OCI-LY1 (cell line): ENCODE data around the gene ALOX15.

Experiments
- H2AFZ ChIP-seq: fragments of 200-600 bp; sonication (generic), shearing (Covaris generic); 2 replicates; pipeline ENCODE4 v1.6.0; 2014; ENCODE audit warnings: antibody characterized with exemption, mild to moderate bottlenecking, low read length
- H3F3A ChIP-seq: fragments of 200-600 bp; sonication (generic), shearing (Covaris generic); 2 replicates; pipeline ENCODE4 v1.6.0; 2014; ENCODE audit warnings: mild to moderate bottlenecking, antibody characterized with exemption, low read length, moderate library complexity; ENCODE audit not compliant: insufficient read depth
- H3K27ac ChIP-seq: fragments of 200-600 bp; sonication (generic); 2 replicates; pipeline ENCODE4 v1.5.1; 2014; ENCODE audit warnings: low read length, mixed run types, mild to moderate bottlenecking, low read depth; ENCODE audit not compliant: poor library complexity, severe bottlenecking
- H3K27me3 ChIP-seq: fragments of 200-600 bp; sonication (generic); 2 replicates; pipeline ENCODE4 v1.6.0; 2014; ENCODE audit warnings: antibody characterized with exemption, mild to moderate bottlenecking, low read length, moderate library complexity; ENCODE audit not compliant: insufficient read depth
- H3K36me3 ChIP-seq: fragments of 200-600 bp; sonication (generic); 2 replicates; pipeline ENCODE4 v1.6.1; 2014; ENCODE audit warnings: mild to moderate bottlenecking, antibody characterized with exemption, low read length, moderate library complexity, mixed read lengths; ENCODE audit not compliant: insufficient read depth
- H3K4me1 ChIP-seq: fragments of 200-600 bp; sonication (generic); 2 replicates; pipeline ENCODE4 v1.5.1; 2014; ENCODE audit warnings: mild to moderate bottlenecking, low read length, moderate library complexity; ENCODE audit not compliant: insufficient read depth, severe bottlenecking
- H3K4me2 ChIP-seq: fragments of 200-600 bp; sonication (generic), shearing (Covaris generic); 2 replicates; pipeline ENCODE4 v1.6.1; 2014; ENCODE audit warnings: low read length
- H3K4me3 ChIP-seq: fragments of 200-600 bp; sonication (generic); 2 replicates; pipeline ENCODE4 v1.5.1; 2014; ENCODE audit warnings: low read length, low read depth, mild to moderate bottlenecking, mixed read lengths; ENCODE audit not compliant: poor library complexity, severe bottlenecking
- H3K79me2 ChIP-seq: fragments of 200-600 bp; shearing (Covaris generic); 2 replicates; pipeline ENCODE4 v1.6.1; 2016; ENCODE audit warnings: mixed run types, low read length, mixed read lengths; ENCODE audit not compliant: insufficient read depth
- H3K9ac ChIP-seq: fragments of 200-600 bp; sonication (generic), shearing (Covaris generic); 2 replicates; pipeline ENCODE4 v1.6.1; 2014; ENCODE audit warnings: mild to moderate bottlenecking, low read length, mixed read lengths
- H3K9me2 ChIP-seq: fragments of 200-600 bp; sonication (generic), shearing (Covaris generic); 2 replicates; pipeline ENCODE4 v1.6.1; 2014; ENCODE audit warnings: low read depth, mild to moderate bottlenecking, low read length, mixed read lengths
- H3K9me3 ChIP-seq: fragments of 200-600 bp; shearing (Covaris generic); 2 replicates; pipeline ENCODE4 v1.6.1; 2014; ENCODE audit warnings: low read length, mixed read lengths
- H4K20me1 ChIP-seq: fragments of 200-600 bp; sonication (generic), shearing (Covaris generic); 2 replicates; pipeline ENCODE4 v1.6.0; 2016; ENCODE audit warnings: mild to moderate bottlenecking, low read length; ENCODE audit not compliant: insufficient read depth
- EZH2 ChIP-seq: fragments of 200-600 bp; sonication (generic), shearing (Covaris generic); IDR thresholded peaks from 2 replicates; pipeline ENCODE4 v1.8.0; 2017; ENCODE audit warnings: borderline replicate concordance, mixed run types, mild to moderate bottlenecking, antibody characterized with exemption, low read length, moderate library complexity, mixed read lengths
- TF ChIP-seq, protein P1 (sequence below): fragments of 200-600 bp; sonication (generic), shearing (Covaris generic); IDR thresholded peaks from 2 replicates; pipeline ENCODE4 v1.5.1; 2017; ENCODE audit warnings: mild to moderate bottlenecking, antibody characterized with exemption, low read length, moderate library complexity, mixed read lengths

The ALOX15 gene

GRCh38 chr17:4633643-4634042 is 7.8 kb downstream of the ALOX15 start:
- H3K36me3 ChIP-seq, result no peaks in the 10 kb centered on the region
- peaks cover 18% of the 10 kb centered on the region; the same call in 1 of the 2 replicates for H3K27me3 ChIP-seq
- H2AFZ ChIP-seq, result no peak overlapping the region
- H3K9me3 ChIP-seq, result no peaks in the 10 kb centered on the region
- H3K9ac ChIP-seq, result no peak overlapping the region
- no peaks in the 10 kb centered on the region for H3F3A ChIP-seq
- no peak overlapping the region for H3K4me2 ChIP-seq
- no peaks in the 10 kb centered on the region for H4K20me1 ChIP-seq
- H3K4me1 ChIP-seq, result peaks cover 16% of the 10 kb centered on the region
- no peaks in the 10 kb centered on the region for H3K9me2 ChIP-seq
- H3K27ac ChIP-seq, result no peak overlapping the region
- no peak overlapping the region for H3K4me3 ChIP-seq
- no peak for TF ChIP-seq EZH2
- TF ChIP-seq, protein P1, sequence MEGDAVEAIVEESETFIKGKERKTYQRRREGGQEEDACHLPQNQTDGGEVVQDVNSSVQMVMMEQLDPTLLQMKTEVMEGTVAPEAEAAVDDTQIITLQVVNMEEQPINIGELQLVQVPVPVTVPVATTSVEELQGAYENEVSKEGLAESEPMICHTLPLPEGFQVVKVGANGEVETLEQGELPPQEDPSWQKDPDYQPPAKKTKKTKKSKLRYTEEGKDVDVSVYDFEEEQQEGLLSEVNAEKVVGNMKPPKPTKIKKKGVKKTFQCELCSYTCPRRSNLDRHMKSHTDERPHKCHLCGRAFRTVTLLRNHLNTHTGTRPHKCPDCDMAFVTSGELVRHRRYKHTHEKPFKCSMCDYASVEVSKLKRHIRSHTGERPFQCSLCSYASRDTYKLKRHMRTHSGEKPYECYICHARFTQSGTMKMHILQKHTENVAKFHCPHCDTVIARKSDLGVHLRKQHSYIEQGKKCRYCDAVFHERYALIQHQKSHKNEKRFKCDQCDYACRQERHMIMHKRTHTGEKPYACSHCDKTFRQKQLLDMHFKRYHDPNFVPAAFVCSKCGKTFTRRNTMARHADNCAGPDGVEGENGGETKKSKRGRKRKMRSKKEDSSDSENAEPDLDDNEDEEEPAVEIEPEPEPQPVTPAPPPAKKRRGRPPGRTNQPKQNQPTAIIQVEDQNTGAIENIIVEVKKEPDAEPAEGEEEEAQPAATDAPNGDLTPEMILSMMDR, result no peak
- H3K79me2 ChIP-seq, result no peaks in the 10 kb centered on the region

GRCh38 chr17:4632581-4632920 is 8.9 kb downstream of the ALOX15 start:
- H3F3A ChIP-seq, result no peaks in the 10 kb centered on the region
- H3K4me1 ChIP-seq, result peaks cover 16% of the 10 kb centered on the region
- H3K4me2 ChIP-seq, result no peak overlapping the region
- peaks cover 18% of the 10 kb centered on the region; the same call in 1 of the 2 replicates for H3K27me3 ChIP-seq
- no peaks in the 10 kb centered on the region for H3K79me2 ChIP-seq
- TF ChIP-seq EZH2, result no peak
- TF ChIP-seq, protein P1, result no peak
- no peaks in the 10 kb centered on the region for H4K20me1 ChIP-seq
- H3K4me3 ChIP-seq, result no peak overlapping the region
- no peak overlapping the region for H3K27ac ChIP-seq
- H3K9ac ChIP-seq, result no peak overlapping the region
- no peak overlapping the region for H2AFZ ChIP-seq
- H3K36me3 ChIP-seq, result no peaks in the 10 kb centered on the region
- H3K9me2 ChIP-seq, result no peaks in the 10 kb centered on the region
- H3K9me3 ChIP-seq, result no peaks in the 10 kb centered on the region

DNA sequence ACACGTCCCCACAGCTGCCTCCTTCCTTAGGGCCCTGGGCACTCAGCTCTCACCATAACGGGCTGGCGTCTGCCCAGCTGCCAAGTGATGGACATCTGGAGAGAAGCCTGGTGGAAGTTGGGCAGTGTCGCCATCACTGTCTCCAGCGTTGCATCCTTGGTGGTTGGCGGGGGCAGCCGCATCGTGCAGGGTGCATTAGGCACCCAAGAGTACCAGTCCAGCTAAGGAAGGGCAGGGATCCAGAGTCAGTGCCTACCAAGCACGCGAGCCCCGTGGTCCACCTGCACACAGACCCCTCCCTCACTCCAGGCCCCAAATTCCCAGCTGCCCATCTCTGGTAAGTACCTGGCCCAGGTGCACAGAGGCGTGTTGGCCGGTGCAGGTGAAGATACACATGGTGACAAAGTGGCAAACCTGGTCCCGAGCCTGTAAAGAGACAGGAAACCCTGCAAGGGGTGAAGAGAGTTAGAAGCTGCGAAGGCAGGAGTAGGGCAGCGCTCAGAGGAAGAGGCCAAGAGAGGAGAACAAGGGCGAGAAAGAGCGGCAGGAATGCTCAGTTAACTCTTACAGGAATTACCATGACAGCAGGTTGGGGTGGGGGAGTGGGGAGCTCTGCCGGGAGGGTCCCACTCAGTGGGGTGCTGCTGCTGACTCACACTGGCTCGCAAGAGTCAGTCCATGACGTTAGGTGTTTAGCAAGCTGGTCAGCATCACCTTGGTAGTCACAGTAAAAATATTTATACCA is 9.5 kb downstream of the ALOX15 start:
- H3K9me3 ChIP-seq, result no peaks in the 10 kb centered on the region
- peaks cover 16% of the 10 kb centered on the region for H3K4me1 ChIP-seq
- no peak overlapping the region for H3K27ac ChIP-seq
- no peak overlapping the region for H3K9ac ChIP-seq
- TF ChIP-seq, protein P1, result no peak
- no peak for TF ChIP-seq EZH2
- no peaks in the 10 kb centered on the region for H3K79me2 ChIP-seq
- H3K36me3 ChIP-seq, result no peaks in the 10 kb centered on the region
- H2AFZ ChIP-seq, result no peak overlapping the region
- H3F3A ChIP-seq, result no peaks in the 10 kb centered on the region
- H3K4me3 ChIP-seq, result no peak overlapping the region
- no peak overlapping the region for H3K4me2 ChIP-seq
- H3K27me3 ChIP-seq, result peaks cover 14% of the 10 kb centered on the region; the same call in 1 of the 2 replicates
- H3K9me2 ChIP-seq, result no peaks in the 10 kb centered on the region
- no peaks in the 10 kb centered on the region for H4K20me1 ChIP-seq
